Measurements from ENCODE around the gene FLYWCH1. TPM values are rescaled to one million over a fixed set of nuclear protein-coding genes. Genes with fewer than 3 reads are reported as not detected.
A peak's percentile ranks its signal among the peaks of the same experiment; 100 is the strongest.

Gene FLYWCH1
- total and polyA plus RNA-seq, 2 experiments from 2014 or later: 34.7 to 58.7 TPM

DNA sequence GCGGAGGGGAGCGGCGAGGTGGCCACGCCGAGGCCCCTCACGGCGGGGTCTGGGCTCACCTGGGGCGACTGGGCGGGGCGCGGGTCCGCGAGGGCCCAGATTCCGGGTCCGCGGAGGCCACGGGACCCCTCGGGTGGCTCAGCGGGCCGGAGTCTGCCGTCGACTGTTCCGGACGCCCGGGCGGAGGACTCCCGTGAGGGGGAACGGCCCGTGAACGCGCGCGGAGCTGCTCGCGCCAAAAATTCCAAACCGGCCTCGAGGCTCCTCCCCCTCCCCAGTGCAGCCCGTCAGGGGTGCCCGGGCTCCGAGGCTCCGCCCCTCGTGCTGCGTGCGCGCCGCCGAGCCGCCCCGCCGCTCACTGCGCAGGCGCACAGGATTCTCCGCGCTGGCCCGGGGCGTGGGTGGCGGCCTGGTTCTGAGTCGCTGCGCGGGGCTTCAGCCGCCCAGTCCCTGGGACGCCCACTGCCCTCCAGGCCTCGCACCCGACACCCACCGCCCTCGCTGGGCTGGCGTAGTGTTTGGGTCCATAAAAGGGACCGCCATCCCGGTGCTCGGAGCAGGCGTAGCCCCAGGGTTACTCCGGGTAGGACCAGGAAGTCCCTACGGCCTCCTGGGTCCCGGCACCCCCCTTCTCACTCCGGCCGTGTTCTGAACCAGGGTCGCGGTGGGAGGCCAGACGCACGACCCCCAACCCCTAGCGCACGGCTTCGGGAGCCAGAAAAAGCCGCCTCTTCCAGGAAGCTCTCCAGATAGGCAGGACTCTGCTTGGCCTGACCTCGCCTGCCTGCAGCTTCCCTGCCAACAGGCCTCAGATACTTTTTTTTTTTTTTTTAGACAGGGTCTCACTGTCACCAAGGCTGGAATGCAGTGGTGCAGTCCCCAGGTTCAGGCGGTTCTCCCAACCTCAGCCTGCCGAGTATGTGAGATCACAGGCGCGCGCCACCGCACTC is 68.8 kb downstream of the FLYWCH1 start, which contains the start of gene PKMYT1:
Gene PKMYT1 (minus strand): TSS at position 220 of the 950 bp plus-strand sequence. CDS start 789 bp downstream, outside the sequence.
- peaks cover 8% of the 10 kb centered on the region for H3K4me1 ChIP-seq (ENCODE audit: low read depth)
- H3K9me3 ChIP-seq (ENCODE audit: low read depth): no peaks in the 10 kb centered on the region
- peak within 1 kb of the TSS; percentile 48 for H3K27ac ChIP-seq
- TF ChIP-seq, protein P1, sequence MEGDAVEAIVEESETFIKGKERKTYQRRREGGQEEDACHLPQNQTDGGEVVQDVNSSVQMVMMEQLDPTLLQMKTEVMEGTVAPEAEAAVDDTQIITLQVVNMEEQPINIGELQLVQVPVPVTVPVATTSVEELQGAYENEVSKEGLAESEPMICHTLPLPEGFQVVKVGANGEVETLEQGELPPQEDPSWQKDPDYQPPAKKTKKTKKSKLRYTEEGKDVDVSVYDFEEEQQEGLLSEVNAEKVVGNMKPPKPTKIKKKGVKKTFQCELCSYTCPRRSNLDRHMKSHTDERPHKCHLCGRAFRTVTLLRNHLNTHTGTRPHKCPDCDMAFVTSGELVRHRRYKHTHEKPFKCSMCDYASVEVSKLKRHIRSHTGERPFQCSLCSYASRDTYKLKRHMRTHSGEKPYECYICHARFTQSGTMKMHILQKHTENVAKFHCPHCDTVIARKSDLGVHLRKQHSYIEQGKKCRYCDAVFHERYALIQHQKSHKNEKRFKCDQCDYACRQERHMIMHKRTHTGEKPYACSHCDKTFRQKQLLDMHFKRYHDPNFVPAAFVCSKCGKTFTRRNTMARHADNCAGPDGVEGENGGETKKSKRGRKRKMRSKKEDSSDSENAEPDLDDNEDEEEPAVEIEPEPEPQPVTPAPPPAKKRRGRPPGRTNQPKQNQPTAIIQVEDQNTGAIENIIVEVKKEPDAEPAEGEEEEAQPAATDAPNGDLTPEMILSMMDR (IDR thresholded peaks at IDR 0.05; ENCODE audit: low read depth, low read length): no peak
- no peaks in the 10 kb centered on the region for H3K36me3 ChIP-seq
- no peaks in the 10 kb centered on the region for H3K27me3 ChIP-seq
- DNase-seq (ENCODE audit: low read depth in 1 of 2, low spot score in 1 of 2): peak; percentile 89 to 95
- peak within 1 kb of the TSS; percentile 61 for H3K4me3 ChIP-seq

DNA sequence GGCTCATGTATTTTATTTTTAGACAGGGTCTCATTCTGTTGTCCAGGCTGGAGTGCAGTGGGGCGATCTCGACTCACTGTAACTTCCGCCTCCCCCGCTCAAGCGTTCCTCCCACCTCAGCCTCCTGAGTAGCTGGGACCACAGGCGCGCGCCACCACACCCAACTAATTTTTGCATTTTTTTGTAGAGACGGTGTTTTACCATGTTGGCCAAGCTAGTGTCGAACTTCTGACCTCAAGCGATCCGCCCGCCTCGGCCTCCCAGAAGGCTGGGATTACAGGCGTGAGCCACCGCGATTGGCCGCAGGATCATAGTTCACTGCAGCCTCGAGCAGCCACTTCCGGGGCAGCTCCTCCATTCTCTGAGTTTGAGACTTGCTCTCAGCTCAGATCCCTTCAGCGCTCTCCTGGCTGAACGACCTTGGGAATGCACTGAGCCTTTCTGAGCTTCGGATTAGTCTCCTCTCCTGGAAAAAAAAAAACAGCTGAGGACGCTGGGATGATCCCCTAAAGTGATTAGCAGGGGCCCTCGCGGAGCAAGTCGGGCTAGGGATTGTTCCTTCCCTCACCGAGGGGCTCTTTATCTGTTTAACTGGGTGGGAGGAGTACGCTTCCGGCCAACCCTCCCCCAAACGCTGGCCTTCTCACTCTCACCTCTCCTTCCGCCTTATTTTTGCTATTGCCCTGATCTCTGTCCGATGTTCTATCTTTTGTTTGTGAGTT is 69.6 kb downstream of the FLYWCH1 start:
- TF ChIP-seq, protein P1 (IDR thresholded peaks at IDR 0.05; ENCODE audit: low read depth, low read length): no peak
- peak; percentile 27 to 43 for DNase-seq (ENCODE audit: low read depth in 1 of 2, low spot score in 1 of 2)
- Histone ChIP-seq H3K4me3 (no peak overlapping the region), H3K27ac (peak overlapping the region; percentile 19), H3K36me3 (no peaks in the 10 kb centered on the region), H3K9me3 (ENCODE audit: low read depth) (no peaks in the 10 kb centered on the region), H3K27me3 (no peaks in the 10 kb centered on the region), H3K4me1 (ENCODE audit: low read depth) (peaks cover 8% of the 10 kb centered on the region)

DNA sequence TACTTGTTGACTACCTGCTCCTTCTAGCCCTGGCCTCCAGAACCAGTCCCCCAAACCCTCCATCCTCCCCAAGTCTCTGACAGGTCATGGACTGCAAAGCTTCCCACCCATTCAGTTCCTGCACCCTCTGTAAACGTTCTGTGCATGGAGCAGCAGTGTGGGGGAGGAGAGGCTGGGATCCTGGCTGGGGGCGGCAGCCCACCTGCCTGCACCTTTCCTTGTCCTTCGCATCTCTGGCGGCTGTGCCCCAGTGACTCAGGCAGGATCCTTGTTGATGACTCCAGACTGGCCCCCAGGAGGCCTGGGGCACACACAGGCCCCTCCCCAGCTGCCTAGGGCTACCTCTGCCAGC is 70.1 kb downstream of the FLYWCH1 start:
- Histone ChIP-seq H3K27me3 (no peaks in the 10 kb centered on the region), H3K4me1 (ENCODE audit: low read depth) (peaks cover 8% of the 10 kb centered on the region), H3K27ac (peak overlapping the region; percentile 19), H3K36me3 (no peaks in the 10 kb centered on the region), H3K9me3 (ENCODE audit: low read depth) (no peaks in the 10 kb centered on the region), H3K4me3 (no peak overlapping the region)
- TF ChIP-seq, protein P1 (IDR thresholded peaks at IDR 0.05; ENCODE audit: low read depth, low read length): no peak
- DNase-seq (ENCODE audit: low read depth in 1 of 2, low spot score in 1 of 2): no peak

GRCh38 chr16:2982402-2982801 is 70.7 kb downstream of the FLYWCH1 start:
- no peaks in the 10 kb centered on the region for H3K36me3 ChIP-seq
- H3K27me3 ChIP-seq: no peaks in the 10 kb centered on the region
- H3K9me3 ChIP-seq (ENCODE audit: low read depth): no peaks in the 10 kb centered on the region
- no peak for DNase-seq (ENCODE audit: low read depth in 1 of 2, low spot score in 1 of 2)
- H3K27ac ChIP-seq: no peak overlapping the region
- TF ChIP-seq, protein P1 (IDR thresholded peaks at IDR 0.05; ENCODE audit: low read depth, low read length): no peak
- peaks cover 11% of the 10 kb centered on the region for H3K4me1 ChIP-seq (ENCODE audit: low read depth)
- no peak overlapping the region for H3K4me3 ChIP-seq

GRCh38 chr16:2983706-2984136 is 72.0 kb downstream of the FLYWCH1 start:
- Histone ChIP-seq H3K4me1 (ENCODE audit: low read depth) (peaks cover 23% of the 10 kb centered on the region), H3K9me3 (ENCODE audit: low read depth) (no peaks in the 10 kb centered on the region), H3K27ac (no peak overlapping the region), H3K4me3 (no peak overlapping the region), H3K36me3 (no peaks in the 10 kb centered on the region), H3K27me3 (no peaks in the 10 kb centered on the region)
- DNase-seq (ENCODE audit: low read depth in 1 of 2, low spot score in 1 of 2): peak; percentile 80 to 82
- TF ChIP-seq, protein P1 (IDR thresholded peaks at IDR 0.05; ENCODE audit: low read depth, low read length): peak; percentile 86

Measured in cardiac muscle cell (in vitro differentiated cells and primary cell).